Measurements from ENCODE around the gene MTIF2. TPM values are rescaled to one million over a fixed set of nuclear protein-coding genes. Genes with fewer than 3 reads are reported as not detected.

Gene MTIF2
- total RNA-seq, 1 donor from 2014 or later, result 24.6 TPM

GRCh38 chr2:55225481-55226020 is 43.5 kb downstream of the MTIF2 start:
- peaks cover 23% of the 10 kb centered on the region for H3K4me1 Mint-ChIP-seq (ENCODE audit: unreplicated experiment)
- no peak for TF ChIP-seq CTCF (IDR thresholded peaks at IDR 0.05)
- no peak overlapping the region for H3K4me3 Mint-ChIP-seq (ENCODE audit: unreplicated experiment)
- H3K36me3 Mint-ChIP-seq (ENCODE audit: unreplicated experiment), result peaks cover 12% of the 10 kb centered on the region
- no peaks in the 10 kb centered on the region for H3K9me3 Mint-ChIP-seq (ENCODE audit: unreplicated experiment)
- no peak overlapping the region for H3K27ac Mint-ChIP-seq (ENCODE audit: unreplicated experiment)
- no peaks in the 10 kb centered on the region for H3K27me3 Mint-ChIP-seq (ENCODE audit: unreplicated experiment)
- DNase-seq (ENCODE audit: extremely low spot score, unreplicated experiment), result no peak

DNA sequence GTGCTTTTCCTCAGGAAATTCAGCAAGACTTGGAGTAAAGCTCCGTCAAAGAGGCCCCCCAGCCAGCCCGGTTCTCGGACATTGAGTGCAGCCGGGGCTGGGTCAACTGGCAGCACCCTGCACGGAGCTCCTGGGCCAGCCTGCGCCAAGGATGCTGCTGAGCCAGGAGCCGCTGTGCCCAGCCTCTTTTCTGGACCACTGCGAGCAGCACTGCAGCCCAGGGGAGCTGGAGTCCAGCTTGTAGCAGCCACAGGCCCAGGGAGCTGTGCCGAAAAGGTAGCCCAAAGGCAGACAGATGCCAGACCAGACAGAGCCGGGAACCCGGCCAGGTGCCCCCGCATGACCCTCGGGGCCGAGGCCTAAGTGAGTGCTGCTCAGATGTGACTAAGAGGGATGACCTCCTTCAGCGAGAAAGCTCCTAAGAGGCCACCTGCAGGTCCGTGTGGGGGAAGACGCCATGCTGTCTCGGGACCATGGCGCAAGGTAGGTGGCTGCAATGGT is 44.2 kb downstream of the MTIF2 start:
- DNase-seq (ENCODE audit: extremely low spot score, unreplicated experiment), result no peak
- TF ChIP-seq CTCF (IDR thresholded peaks at IDR 0.05), result no peak
- Mint-ChIP-seq H3K36me3 (ENCODE audit: unreplicated experiment) (peaks cover 14% of the 10 kb centered on the region), H3K27me3 (ENCODE audit: unreplicated experiment) (no peaks in the 10 kb centered on the region), H3K27ac (ENCODE audit: unreplicated experiment) (no peak overlapping the region), H3K9me3 (ENCODE audit: unreplicated experiment) (no peaks in the 10 kb centered on the region), H3K4me3 (ENCODE audit: unreplicated experiment) (no peak overlapping the region), H3K4me1 (ENCODE audit: unreplicated experiment) (peaks cover 16% of the 10 kb centered on the region)

DNA sequence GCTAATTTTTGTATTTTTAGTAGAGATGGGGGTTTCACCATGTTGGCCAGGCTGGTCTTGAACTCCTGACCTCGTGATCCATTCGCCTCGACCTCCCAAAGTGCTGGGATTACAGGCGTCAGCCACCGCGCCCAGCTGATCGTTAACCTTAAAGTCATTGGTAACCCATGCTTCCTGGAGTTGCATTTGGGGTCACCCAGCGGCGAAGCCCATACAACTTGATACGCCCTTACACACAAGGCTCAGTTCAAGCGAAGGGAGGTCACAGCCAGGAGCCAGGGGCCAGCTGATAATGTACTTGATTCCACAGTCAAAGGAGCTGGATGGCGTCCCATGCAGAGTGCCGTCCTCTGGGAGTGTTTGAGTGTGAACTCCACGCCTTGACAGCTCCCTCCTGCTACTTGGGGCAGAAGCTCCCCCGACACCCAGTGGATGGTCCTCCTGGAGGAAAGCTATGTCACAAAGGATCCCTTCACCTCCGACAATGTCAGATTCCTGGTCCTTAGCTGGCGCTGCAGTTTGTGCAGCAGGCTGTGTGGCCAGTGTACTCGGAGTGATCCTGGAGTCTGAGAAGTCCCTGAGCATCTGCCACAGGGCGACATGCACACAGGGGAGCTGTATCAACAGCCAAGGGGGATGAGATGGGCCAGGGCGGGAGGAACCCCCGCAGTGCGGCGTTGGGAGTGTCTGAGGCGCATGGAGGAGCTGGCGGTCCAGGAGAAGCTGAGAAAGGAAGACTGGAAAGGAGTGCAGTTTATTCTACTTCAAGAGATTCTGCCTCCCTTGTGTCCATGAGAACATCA is 44.9 kb downstream of the MTIF2 start:
- peak overlapping the region; percentile 69 for H3K27ac Mint-ChIP-seq (ENCODE audit: unreplicated experiment)
- H3K4me1 Mint-ChIP-seq (ENCODE audit: unreplicated experiment), result peaks cover 11% of the 10 kb centered on the region
- no peaks in the 10 kb centered on the region for H3K27me3 Mint-ChIP-seq (ENCODE audit: unreplicated experiment)
- H3K9me3 Mint-ChIP-seq (ENCODE audit: unreplicated experiment), result no peaks in the 10 kb centered on the region
- no peak for DNase-seq (ENCODE audit: extremely low spot score, unreplicated experiment)
- no peak for TF ChIP-seq CTCF (IDR thresholded peaks at IDR 0.05)
- H3K36me3 Mint-ChIP-seq (ENCODE audit: unreplicated experiment), result peaks cover 10% of the 10 kb centered on the region
- peak overlapping the region; percentile 71 for H3K4me3 Mint-ChIP-seq (ENCODE audit: unreplicated experiment)

DNA sequence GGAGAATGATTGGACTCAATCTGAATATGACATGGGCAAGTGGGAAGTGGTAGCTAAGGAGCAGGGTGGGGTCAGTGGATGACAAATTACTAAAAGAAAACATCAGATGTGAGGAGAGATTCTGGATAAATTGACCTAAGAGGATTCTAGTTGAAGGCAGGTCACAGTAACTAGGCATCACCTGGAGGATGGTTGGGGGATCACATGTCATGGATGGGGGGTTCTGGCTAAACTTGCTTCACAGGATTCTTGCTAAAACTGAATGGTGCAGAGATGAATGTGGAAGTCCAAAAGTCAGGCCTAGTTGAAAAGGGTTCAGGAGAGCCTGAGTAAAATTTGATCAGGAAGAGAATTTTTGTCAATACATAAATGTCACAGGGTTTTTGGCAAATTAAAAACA is 55.2 kb downstream of the MTIF2 start:
- DNase-seq (ENCODE audit: extremely low spot score, unreplicated experiment), result no peak
- H3K27ac Mint-ChIP-seq (ENCODE audit: unreplicated experiment), result no peak overlapping the region

More for the DNA sequence above, 55.2 kb downstream of the MTIF2 start:
- no peak overlapping the region for H3K4me3 Mint-ChIP-seq (ENCODE audit: unreplicated experiment)
- H3K9me3 Mint-ChIP-seq (ENCODE audit: unreplicated experiment), result no peaks in the 10 kb centered on the region
- no peaks in the 10 kb centered on the region for H3K27me3 Mint-ChIP-seq (ENCODE audit: unreplicated experiment)
- TF ChIP-seq CTCF (IDR thresholded peaks at IDR 0.05), result no peak
- peaks cover 7% of the 10 kb centered on the region for H3K36me3 Mint-ChIP-seq (ENCODE audit: unreplicated experiment)
- H3K4me1 Mint-ChIP-seq (ENCODE audit: unreplicated experiment), result no peaks in the 10 kb centered on the region

Measured in osteocyte (in vitro differentiated cells).